Right atrium auricular region (tissue), 2 donors: ENCODE data around the gene SLC16A7. TPM values are rescaled to one million over a fixed set of nuclear protein-coding genes. Genes with fewer than 3 reads are reported as not detected.

ENCODE experiments used
- DNase-seq: peaks from one replicate; pipeline ENCODE4 v3.0.0-alpha.2; 2019; ENCODE audit warnings: low spot score
- H3K27ac ChIP-seq, 2 donors: fragments of 200-600 bp; sonication (generic); 1 replicate in 1 of 2; 2 replicates in 1 of 2; pipeline ENCODE4 v1.5.1; 2016 to 2019
- H3K27me3 ChIP-seq, 2 donors: fragments of 200-600 bp; sonication (generic); one replicate each; pipeline versions ENCODE4 v1.5.1 to v1.6.0; 2017 to 2019
- H3K36me3 ChIP-seq: fragments of 200-600 bp; sonication (generic); one replicate; pipeline ENCODE4 v1.5.1; 2016
- H3K4me1 ChIP-seq, 2 donors: fragments of 200-600 bp; sonication (generic); one replicate each; pipeline versions ENCODE4 v1.5.1 to v1.6.0; 2017 to 2019
- H3K4me3 ChIP-seq, 2 donors: fragments of 200-600 bp; sonication (generic); 1 replicate in 1 of 2; 2 replicates in 1 of 2; pipeline ENCODE4 v1.5.1; 2017 to 2019; ENCODE audit warnings: mild to moderate bottlenecking in 1 of 2, moderate library complexity in 1 of 2
- H3K9me3 ChIP-seq, 2 donors: fragments of 200-600 bp; sonication (generic); one replicate each; pipeline ENCODE4 v1.5.1; 2019
- total RNA-seq, 2 donors: library from RNA; depleted of rRNA; stranded (reverse); fragments of >200 nt; gene quantifications; one replicate each; pipeline ENCODE4 v1.1.0, GENCODE V29; 2016
- TF ChIP-seq, protein P1 (sequence below), 2 donors: fragments of 200-600 bp; sonication (generic); IDR thresholded peaks; one replicate each; pipeline ENCODE4 v1.5.1; 2019; ENCODE audit warnings: antibody characterized with exemption in 2 of 2

SLC16A7 gene
- total RNA-seq, 2 donors from 2014 or later: 61.0 to 139 TPM

DNA sequence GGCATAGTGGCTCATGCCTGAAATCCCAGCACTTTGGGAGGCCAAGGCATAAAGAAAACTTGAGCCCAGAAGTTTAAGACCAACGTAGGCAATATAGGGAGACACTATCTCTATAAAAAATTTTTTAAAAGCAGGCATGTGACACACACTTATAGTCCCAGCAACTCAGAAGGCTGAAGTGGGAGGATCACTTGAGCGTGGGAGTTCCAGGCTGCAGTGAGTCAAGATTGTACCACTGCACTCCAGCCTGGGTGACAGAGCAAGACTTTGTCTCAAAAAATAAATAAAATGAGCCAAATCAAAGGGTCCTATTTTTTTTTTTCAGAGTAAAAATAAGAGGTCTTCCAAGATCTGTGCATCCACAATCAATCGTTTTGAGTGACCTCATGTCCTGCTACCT lies 237.6 kb downstream of the SLC16A7 start:
- no peaks in the 10 kb centered on the region for H3K36me3 ChIP-seq
- DNase-seq: no peak
- no peak overlapping the region for H3K27ac ChIP-seq
- no peaks in the 10 kb centered on the region for H3K27me3 ChIP-seq
- no peaks in the 10 kb centered on the region for H3K4me1 ChIP-seq
- H3K9me3 ChIP-seq: no peaks in the 10 kb centered on the region
- TF ChIP-seq, protein P1, sequence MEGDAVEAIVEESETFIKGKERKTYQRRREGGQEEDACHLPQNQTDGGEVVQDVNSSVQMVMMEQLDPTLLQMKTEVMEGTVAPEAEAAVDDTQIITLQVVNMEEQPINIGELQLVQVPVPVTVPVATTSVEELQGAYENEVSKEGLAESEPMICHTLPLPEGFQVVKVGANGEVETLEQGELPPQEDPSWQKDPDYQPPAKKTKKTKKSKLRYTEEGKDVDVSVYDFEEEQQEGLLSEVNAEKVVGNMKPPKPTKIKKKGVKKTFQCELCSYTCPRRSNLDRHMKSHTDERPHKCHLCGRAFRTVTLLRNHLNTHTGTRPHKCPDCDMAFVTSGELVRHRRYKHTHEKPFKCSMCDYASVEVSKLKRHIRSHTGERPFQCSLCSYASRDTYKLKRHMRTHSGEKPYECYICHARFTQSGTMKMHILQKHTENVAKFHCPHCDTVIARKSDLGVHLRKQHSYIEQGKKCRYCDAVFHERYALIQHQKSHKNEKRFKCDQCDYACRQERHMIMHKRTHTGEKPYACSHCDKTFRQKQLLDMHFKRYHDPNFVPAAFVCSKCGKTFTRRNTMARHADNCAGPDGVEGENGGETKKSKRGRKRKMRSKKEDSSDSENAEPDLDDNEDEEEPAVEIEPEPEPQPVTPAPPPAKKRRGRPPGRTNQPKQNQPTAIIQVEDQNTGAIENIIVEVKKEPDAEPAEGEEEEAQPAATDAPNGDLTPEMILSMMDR (IDR thresholded peaks at IDR 0.05): no peak
- no peak overlapping the region for H3K4me3 ChIP-seq

DNA sequence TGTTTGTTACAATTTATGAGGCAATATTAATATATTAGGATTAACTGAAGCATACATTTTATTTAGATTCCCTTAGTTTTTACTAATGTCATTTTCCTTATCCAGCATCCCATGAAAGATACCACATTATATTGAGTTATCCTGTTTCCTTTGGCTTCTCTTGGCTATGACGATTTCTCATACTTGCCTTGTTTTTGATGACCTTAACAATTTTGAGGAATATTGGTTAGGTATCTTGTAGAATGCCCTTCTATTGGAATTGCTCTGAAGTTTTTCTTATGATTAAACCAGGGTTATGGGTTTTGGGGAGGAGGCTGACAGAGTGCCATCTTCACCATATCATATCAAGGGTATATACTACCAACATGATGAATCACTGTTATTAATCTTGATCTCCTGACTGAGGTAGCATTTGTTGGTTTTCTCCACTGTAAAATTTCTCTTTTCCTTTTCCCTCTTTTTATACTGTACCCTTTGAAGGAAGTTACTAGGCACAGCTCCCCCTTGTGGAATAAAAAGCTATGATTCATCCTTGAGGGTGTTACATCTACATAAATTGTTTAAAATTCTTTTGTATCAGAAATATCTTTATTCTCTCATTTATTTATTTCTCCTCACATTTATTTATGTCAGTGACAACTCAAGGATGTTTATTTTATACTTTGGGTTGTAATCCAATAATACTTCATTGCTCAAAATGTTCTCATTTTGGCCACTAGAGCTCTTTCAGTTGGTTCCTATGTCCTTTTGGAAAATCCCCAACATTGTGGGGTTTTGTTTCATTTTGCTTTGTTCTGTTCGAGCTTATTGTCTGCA lies 239.0 kb downstream of the SLC16A7 start:
- Histone ChIP-seq H3K36me3 (no peaks in the 10 kb centered on the region), H3K4me1 (no peaks in the 10 kb centered on the region), H3K27me3 (no peaks in the 10 kb centered on the region), H3K9me3 (no peaks in the 10 kb centered on the region), H3K4me3 (no peak overlapping the region), H3K27ac (no peak overlapping the region)
- no peak for DNase-seq
- TF ChIP-seq, protein P1 (IDR thresholded peaks at IDR 0.05): peak; percentile 46 to 72
